Lower lobe of right lung (tissue), 2 donors: ENCODE data around the gene CFAP77. TPM values are rescaled to one million over a fixed set of nuclear protein-coding genes. Genes with fewer than 3 reads are reported as not detected.

Experiments used
- ATAC-seq, 2 donors: fragments of 200-7000 bp; cut with Tn5 transposase; one replicate each; pipeline ENCODE4 v1.9.1; 2020 to 2022; ENCODE audit warnings: mild to moderate bottlenecking in 2 of 2, moderate library complexity in 2 of 2
- DNase-seq: peaks from one replicate; pipeline ENCODE4 v3.0.0-alpha.2; 2020
- H3K27ac ChIP-seq: fragments of 200-600 bp; one replicate; pipeline ENCODE4 v1.8.0; 2022
- H3K27me3 ChIP-seq: fragments of 200-600 bp; one replicate; pipeline ENCODE4 v1.8.0; 2022; ENCODE audit warnings: low read depth
- H3K36me3 ChIP-seq: fragments of 200-600 bp; one replicate; pipeline ENCODE4 v1.8.0; 2022; ENCODE audit warnings: mild to moderate bottlenecking
- H3K4me1 ChIP-seq: fragments of 200-600 bp; one replicate; pipeline ENCODE4 v1.8.0; 2022
- H3K4me3 ChIP-seq: fragments of 200-600 bp; one replicate; pipeline ENCODE4 v1.8.0; 2022; ENCODE audit warnings: mild to moderate bottlenecking
- H3K9me3 ChIP-seq: fragments of 200-600 bp; one replicate; pipeline ENCODE4 v1.8.0; 2022
- intact Hi-C: fragments of 100-400 bp; cut with DNase I; formaldehyde crosslinking; loops from one replicate; pipeline ENCODE4 v1.11.0; 2022
- total RNA-seq: library from RNA; stranded (reverse); fragmentation: NEBNext Ultra II Directional; extraction: Animal tissue kit (Norgen Biotek cat#: 25700); gene quantifications from one replicate; pipeline ENCODE4 v1.2.1, GENCODE V29; 2021
- TF ChIP-seq, protein P1 (sequence below): fragments of 200-600 bp; IDR thresholded peaks from one replicate; pipeline ENCODE4 v1.8.0; 2022; ENCODE audit warnings: antibody characterized with exemption, mild to moderate bottlenecking
- donor health status: DM: no; HTN: yes; CAD: no; lungs with severe emphysema.

Gene CFAP77
- total RNA-seq, 1 donor from 2014 or later, result 3.7 TPM

DNA sequence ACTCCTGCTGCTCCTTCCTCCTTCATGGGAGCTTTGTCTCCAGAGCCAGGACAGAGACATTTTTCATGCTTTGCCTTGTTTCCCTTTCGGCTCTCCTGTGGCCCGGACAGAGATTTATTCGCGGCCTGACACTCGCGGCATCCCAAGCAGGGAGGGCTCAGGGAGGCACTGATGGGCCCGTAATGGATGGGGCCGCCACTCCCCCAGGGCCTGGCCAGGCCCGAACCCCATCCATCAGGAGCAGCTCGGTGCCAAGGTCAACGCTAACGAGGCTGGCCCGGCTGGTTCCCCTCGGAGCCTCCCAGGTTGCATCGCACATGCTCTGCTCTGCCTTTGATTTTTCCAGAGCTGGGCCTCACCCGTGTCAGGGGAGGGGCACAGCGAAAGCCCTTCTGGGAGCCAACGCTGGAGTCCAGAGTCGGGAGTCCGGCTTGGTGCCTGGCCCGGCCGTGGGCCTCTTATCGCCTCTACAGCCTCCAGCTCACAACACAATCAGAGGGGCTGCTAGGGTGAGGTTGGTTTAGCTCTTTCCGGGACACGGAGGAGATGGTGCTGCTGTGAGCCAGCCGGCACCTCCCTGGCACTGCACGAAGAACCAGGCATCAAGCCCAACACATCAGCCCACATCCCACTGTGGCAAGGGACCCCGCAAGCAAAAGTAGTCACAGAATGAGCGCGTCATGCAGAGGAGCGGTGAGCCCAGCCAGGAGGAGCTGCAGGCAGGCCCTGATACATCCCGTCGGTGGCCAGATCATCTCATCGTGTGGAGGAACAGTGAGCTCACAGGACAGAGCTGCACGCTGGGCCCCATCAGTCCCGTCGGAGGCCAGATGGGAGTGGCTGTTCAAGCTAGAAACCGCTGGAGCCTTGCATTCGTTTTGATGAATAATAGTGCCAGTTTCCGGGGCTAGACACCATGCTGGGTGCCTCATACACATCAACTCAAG is 100.2 kb downstream of the CFAP77 start:
- Histone ChIP-seq H3K4me1 (no peaks in the 10 kb centered on the region), H3K4me3 (no peak overlapping the region), H3K36me3 (no peaks in the 10 kb centered on the region), H3K27me3 (peaks cover 27% of the 10 kb centered on the region), H3K27ac (no peak overlapping the region), H3K9me3 (no peaks in the 10 kb centered on the region)
- DNase-seq (peak; percentile 24), ATAC-seq (no peak)
- TF ChIP-seq, protein P1, sequence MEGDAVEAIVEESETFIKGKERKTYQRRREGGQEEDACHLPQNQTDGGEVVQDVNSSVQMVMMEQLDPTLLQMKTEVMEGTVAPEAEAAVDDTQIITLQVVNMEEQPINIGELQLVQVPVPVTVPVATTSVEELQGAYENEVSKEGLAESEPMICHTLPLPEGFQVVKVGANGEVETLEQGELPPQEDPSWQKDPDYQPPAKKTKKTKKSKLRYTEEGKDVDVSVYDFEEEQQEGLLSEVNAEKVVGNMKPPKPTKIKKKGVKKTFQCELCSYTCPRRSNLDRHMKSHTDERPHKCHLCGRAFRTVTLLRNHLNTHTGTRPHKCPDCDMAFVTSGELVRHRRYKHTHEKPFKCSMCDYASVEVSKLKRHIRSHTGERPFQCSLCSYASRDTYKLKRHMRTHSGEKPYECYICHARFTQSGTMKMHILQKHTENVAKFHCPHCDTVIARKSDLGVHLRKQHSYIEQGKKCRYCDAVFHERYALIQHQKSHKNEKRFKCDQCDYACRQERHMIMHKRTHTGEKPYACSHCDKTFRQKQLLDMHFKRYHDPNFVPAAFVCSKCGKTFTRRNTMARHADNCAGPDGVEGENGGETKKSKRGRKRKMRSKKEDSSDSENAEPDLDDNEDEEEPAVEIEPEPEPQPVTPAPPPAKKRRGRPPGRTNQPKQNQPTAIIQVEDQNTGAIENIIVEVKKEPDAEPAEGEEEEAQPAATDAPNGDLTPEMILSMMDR, result no peak
- intact Hi-C loops, result loop anchor here (10.0 kb wide), 1 partner anchor 295 kb away; no protein-coding TSS in a partner anchor

DNA sequence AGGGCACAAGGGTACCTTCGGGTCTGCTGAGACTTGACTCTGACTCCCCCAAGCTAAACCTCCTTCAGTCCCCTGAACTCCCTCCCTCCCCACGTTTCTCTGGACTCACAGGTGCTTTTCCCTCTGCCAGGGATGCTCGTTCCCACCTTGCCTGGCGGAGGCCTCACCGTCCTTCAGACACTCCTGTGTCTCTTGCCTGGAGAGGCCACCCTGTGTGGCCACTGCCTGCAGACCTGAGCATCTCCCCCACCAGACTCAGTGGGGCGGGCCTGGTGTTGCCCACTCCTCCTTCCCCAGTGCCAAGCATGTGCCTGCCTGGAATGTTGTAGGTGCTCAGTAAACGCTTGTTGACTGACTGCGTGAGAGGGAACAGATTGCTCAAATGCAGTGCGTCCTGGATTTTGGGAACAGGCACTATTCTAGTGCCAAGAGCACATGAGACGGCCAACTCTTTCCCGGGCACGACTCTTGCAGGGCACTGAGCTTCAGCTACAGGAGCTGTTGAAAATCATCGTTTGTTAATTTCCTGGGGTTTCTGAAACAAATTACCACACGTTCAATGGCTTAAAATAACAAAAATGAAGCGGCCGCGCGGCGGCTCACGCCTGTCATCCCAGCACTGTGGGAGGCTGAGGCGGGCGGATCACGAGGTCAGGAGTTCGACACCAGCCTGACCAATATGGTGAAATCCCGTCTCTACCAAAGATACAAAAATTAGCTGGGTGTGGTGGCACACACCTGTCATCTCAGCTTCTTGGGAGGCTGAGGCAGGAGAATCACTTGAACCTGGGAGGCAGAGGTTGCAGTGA is 101.4 kb downstream of the CFAP77 start:
- H3K27ac ChIP-seq, result no peak overlapping the region
- no peaks in the 10 kb centered on the region for H3K36me3 ChIP-seq
- intact Hi-C loops, result no loop called here
- TF ChIP-seq, protein P1, result no peak
- ATAC-seq (no peak), DNase-seq (peak; percentile 28)
- no peaks in the 10 kb centered on the region for H3K4me1 ChIP-seq
- no peak overlapping the region for H3K4me3 ChIP-seq
- peaks cover 22% of the 10 kb centered on the region for H3K27me3 ChIP-seq
- H3K9me3 ChIP-seq, result no peaks in the 10 kb centered on the region

DNA sequence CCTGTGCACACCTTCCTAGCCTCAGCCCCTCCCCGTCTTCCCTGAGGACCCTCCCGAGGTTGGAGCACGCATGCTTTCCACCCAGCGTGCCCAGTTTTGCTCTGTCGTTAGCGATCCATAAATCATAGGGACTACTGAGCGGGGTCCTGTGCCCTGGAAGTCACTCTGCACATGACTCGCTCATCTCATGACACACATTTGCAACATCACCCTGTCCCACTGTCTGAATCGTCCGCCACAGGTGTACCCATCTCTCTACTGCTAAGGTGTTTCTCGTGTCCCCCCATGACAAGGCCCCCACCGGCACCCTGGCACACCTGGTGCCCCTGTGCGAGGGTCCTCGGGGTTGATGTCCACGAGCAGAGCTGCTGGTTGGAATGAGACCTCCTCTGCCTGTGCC is 103.4 kb downstream of the CFAP77 start:
- Histone ChIP-seq H3K27ac (no peak overlapping the region), H3K4me1 (no peaks in the 10 kb centered on the region), H3K9me3 (no peaks in the 10 kb centered on the region), H3K4me3 (no peak overlapping the region), H3K27me3 (peaks cover 37% of the 10 kb centered on the region), H3K36me3 (no peaks in the 10 kb centered on the region)
- ATAC-seq (no peak), DNase-seq (peak; percentile 24)
- intact Hi-C loops, result no loop called here
- TF ChIP-seq, protein P1, result no peak

DNA sequence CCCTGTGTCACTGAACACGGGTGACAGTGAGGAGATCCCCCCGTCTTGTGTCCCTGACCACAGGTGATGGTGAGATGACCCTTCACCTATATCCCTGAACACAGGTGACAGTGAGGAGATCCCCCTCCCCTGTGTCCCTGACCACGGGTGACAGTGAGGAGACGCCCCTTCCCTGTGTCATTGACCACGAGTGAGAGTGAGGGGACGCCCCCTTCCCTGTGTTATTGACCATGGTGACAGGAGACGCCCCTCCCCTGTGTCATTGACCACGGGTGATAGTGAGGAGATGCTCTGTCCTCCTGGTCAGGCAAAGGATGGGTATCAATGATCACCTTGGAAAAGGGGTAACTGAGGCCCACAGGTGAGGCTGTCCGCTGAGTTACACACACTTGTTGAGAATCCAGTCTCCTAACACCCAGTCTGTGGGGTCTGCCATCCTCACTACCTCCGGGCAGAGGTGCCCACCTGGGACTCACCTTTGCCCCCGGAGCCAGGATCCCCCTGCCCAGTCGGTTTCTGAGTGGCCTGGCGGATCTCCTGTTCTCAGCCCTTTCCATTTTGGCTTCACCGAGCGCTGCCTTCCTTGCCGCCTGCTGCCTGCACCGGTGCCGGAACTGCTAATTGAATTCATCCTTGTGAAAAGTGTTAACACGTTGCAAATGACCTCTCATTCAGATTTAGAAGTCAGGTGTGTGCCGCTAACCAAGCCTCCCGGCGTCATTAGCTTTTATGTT is 104.2 kb downstream of the CFAP77 start:
- peaks cover 36% of the 10 kb centered on the region for H3K27me3 ChIP-seq
- no peak for ATAC-seq
- intact Hi-C loops, result no loop called here

More for the DNA sequence above, 104.2 kb downstream of the CFAP77 start:
- H3K9me3 ChIP-seq, result no peaks in the 10 kb centered on the region
- TF ChIP-seq, protein P1, result no peak
- DNase-seq, result peak; percentile 19
- H3K4me3 ChIP-seq, result no peak overlapping the region
- H3K27ac ChIP-seq, result no peak overlapping the region
- no peaks in the 10 kb centered on the region for H3K36me3 ChIP-seq
- no peaks in the 10 kb centered on the region for H3K4me1 ChIP-seq
